DOHH2 (cell line): Measurements from ENCODE around the gene DCAF8.
A peak's percentile ranks its signal among the peaks of the same experiment; 100 is the strongest.

Experiments used
- H3F3A ChIP-seq: fragments of 200-600 bp; sonication (generic), shearing (Covaris generic); 2 replicates; pipeline ENCODE4 v1.6.0; 2016; ENCODE audit warnings: antibody characterized with exemption, mild to moderate bottlenecking; ENCODE audit not compliant: control insufficient read depth, insufficient read depth
- H3K27ac ChIP-seq: fragments of 200-600 bp; sonication (generic); 2 replicates; pipeline ENCODE4 v1.5.1; 2014; ENCODE audit warnings: low read depth, mild to moderate bottlenecking, low read length, moderate library complexity
- H3K27me3 ChIP-seq: fragments of 200-600 bp; sonication (generic); 2 replicates; pipeline ENCODE4 v1.6.1; 2014; ENCODE audit warnings: mild to moderate bottlenecking, low read length, mixed read lengths; ENCODE audit not compliant: control insufficient read depth
- H3K36me3 ChIP-seq: fragments of 200-600 bp; sonication (generic); 2 replicates; pipeline ENCODE4 v1.6.1; 2014; ENCODE audit warnings: mild to moderate bottlenecking, low read length, moderate library complexity, mixed read lengths; ENCODE audit not compliant: control insufficient read depth
- H3K4me1 ChIP-seq: fragments of 200-600 bp; sonication (generic); 2 replicates; pipeline ENCODE4 v1.6.1; 2014; ENCODE audit warnings: mild to moderate bottlenecking, low read length, mixed read lengths; ENCODE audit not compliant: control insufficient read depth
- H3K4me2 ChIP-seq: fragments of 200-600 bp; sonication (generic); 2 replicates; pipeline ENCODE4 v1.6.0; 2014; ENCODE audit warnings: mild to moderate bottlenecking, low read length, moderate library complexity
- H3K4me3 ChIP-seq: fragments of 200-600 bp; sonication (generic); 2 replicates; pipeline ENCODE4 v1.5.1; 2014; ENCODE audit warnings: mild to moderate bottlenecking, low read length, mixed read lengths
- H3K79me2 ChIP-seq: fragments of 200-600 bp; sonication (generic); 2 replicates; pipeline ENCODE4 v1.6.1; 2014; ENCODE audit warnings: mild to moderate bottlenecking, low read length, mixed read lengths; ENCODE audit not compliant: control insufficient read depth
- H3K9me2 ChIP-seq: fragments of 200-600 bp; sonication (generic); replicated peaks from 2 replicates; pipeline ENCODE4 v1.6.1; 2014; ENCODE audit warnings: mild to moderate bottlenecking, low read length, mixed read lengths; ENCODE audit not compliant: control insufficient read depth
- H3K9me3 ChIP-seq: fragments of 200-600 bp; sonication (generic); 2 replicates; pipeline ENCODE4 v1.6.1; 2014; ENCODE audit warnings: antibody characterized with exemption, low read length, mixed read lengths; ENCODE audit not compliant: control insufficient read depth, insufficient read depth
- H4K20me1 ChIP-seq: fragments of 200-600 bp; sonication (generic); 2 replicates; pipeline ENCODE4 v1.6.0; 2014; ENCODE audit warnings: low read depth, mild to moderate bottlenecking, antibody characterized with exemption, low read length, moderate library complexity; ENCODE audit not compliant: control insufficient read depth, insufficient read depth
- CTCF ChIP-seq: fragments of 200-600 bp; sonication (generic); IDR thresholded peaks from one replicate; pipeline ENCODE4 v1.5.1; 2014; ENCODE audit warnings: antibody characterized with exemption, mild to moderate bottlenecking, low read depth, low read length; ENCODE audit not compliant: poor library complexity, severe bottlenecking
- EZH2phosphoT487 ChIP-seq: fragments of 200-600 bp; sonication (generic); IDR thresholded peaks from 2 replicates; pipeline ENCODE4 v1.6.1; 2017; ENCODE audit warnings: borderline replicate concordance, mild to moderate bottlenecking, antibody characterized with exemption, low read length, moderate library complexity, mixed read lengths

The DCAF8 gene

GRCh38 chr1:160267284-160267991, 5.1 kb upstream of the DCAF8 start:
- Histone ChIP-seq H3K4me3 (no peak overlapping the region), H3F3A (no peaks in the 10 kb centered on the region), H3K9me3 (no peaks in the 10 kb centered on the region), H3K27ac (no peak overlapping the region), H3K79me2 (no peaks in the 10 kb centered on the region), H4K20me1 (no peaks in the 10 kb centered on the region), H3K36me3 (no peaks in the 10 kb centered on the region), H3K4me1 (peaks cover 7% of the 10 kb centered on the region), H3K4me2 (no peak overlapping the region), H3K9me2 (no peaks in the 10 kb centered on the region), H3K27me3 (peaks cover 6% of the 10 kb centered on the region)
- TF ChIP-seq EZH2phosphoT487 (no peak), CTCF (no peak)

DNA sequence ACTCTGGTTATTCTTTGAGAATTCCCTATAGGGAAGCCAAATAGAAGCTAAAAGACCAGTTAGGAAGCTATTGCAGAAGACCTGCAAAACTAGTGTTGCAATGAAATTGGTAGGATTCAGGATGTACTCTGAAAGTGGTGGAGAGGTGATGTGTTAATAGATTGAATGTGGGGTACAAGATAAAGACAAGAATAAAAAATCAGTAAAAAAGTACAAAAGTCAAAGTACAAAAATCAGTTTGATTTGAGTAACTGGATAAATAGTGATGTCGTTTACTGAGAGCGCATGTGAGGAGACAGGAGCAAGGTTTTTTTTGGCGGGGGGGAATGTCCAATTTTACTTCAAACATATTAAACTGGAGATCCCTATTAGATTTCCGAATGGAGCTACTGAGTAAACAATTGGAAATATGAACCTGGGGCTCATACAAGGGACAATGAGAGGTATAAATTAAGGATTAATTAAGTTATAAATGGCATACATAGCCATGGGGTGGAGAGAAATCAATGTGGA, 2.5 kb upstream of the DCAF8 start:
- H3K79me2 ChIP-seq = peaks cover 24% of the 10 kb centered on the region
- no peak for TF ChIP-seq EZH2phosphoT487
- no peak for TF ChIP-seq CTCF
- H3K4me3 ChIP-seq = no peak overlapping the region
- no peak overlapping the region for H3K27ac ChIP-seq
- no peaks in the 10 kb centered on the region for H3K9me2 ChIP-seq
- peaks cover 17% of the 10 kb centered on the region for H3K36me3 ChIP-seq
- no peaks in the 10 kb centered on the region for H4K20me1 ChIP-seq
- peaks cover 21% of the 10 kb centered on the region for H3K4me1 ChIP-seq
- H3K27me3 ChIP-seq = no peaks in the 10 kb centered on the region
- no peak overlapping the region for H3K4me2 ChIP-seq
- no peaks in the 10 kb centered on the region for H3F3A ChIP-seq
- no peaks in the 10 kb centered on the region for H3K9me3 ChIP-seq

GRCh38 chr1:160261556-160261892, 825 bp downstream of the DCAF8 start:
- peaks cover 22% of the 10 kb centered on the region for H3K4me1 ChIP-seq
- no peaks in the 10 kb centered on the region for H4K20me1 ChIP-seq
- H3F3A ChIP-seq = 0 out of 2 replicates have a peak, but pooled peaks cover 2% of the 10 kb centered on the region
- H3K4me3 ChIP-seq = peak overlapping the region; percentile 93
- H3K9me3 ChIP-seq = no peaks in the 10 kb centered on the region
- peak overlapping the region; percentile 51 for H3K27ac ChIP-seq
- H3K27me3 ChIP-seq = no peaks in the 10 kb centered on the region
- TF ChIP-seq CTCF (no peak), EZH2phosphoT487 (no peak)
- H3K36me3 ChIP-seq = peaks cover 38% of the 10 kb centered on the region
- peak overlapping the region; percentile 87 for H3K4me2 ChIP-seq
- H3K9me2 ChIP-seq = no peaks in the 10 kb centered on the region
- H3K79me2 ChIP-seq = peaks cover 58% of the 10 kb centered on the region
